Activated T-helper 1 cell treated with anti-CD3 and anti-CD28 coated beads, Interleukin-12 subunit alpha, Interleukin-12 subunit beta, Interleukin-2, Interleukin-4 antibody, amounts not matched to agents 30 ng/mL and 10 ng/mL and 1 ng/mL, durations not matched to agents 14 hours and 24 hours and 36 hours (primary cell): ENCODE measurements around the gene XPNPEP3. TPM values are rescaled to one million over a fixed set of nuclear protein-coding genes. Genes with fewer than 3 reads are reported as not detected.
"Not testable (repeated sequence)": the region's sequence is repeated elsewhere in the genome, so short reads cannot be mapped to it uniquely, and the experiment has no call there.

ENCODE experiments used
- DNase-seq: peaks from one replicate; pipeline ENCODE4 v3.0.0; 2021; ENCODE audit warnings: low spot score
- H3K27ac Mint-ChIP-seq: one replicate; pipeline ENCODE4 v1.8.0; 2021; ENCODE audit warnings: mild to moderate bottlenecking, mixed read lengths
- H3K27me3 Mint-ChIP-seq: one replicate; pipeline ENCODE4 v1.8.0; 2022; ENCODE audit warnings: mild to moderate bottlenecking, moderate library complexity, mixed read lengths; ENCODE audit not compliant: insufficient read depth
- H3K36me3 Mint-ChIP-seq: one replicate; pipeline ENCODE4 v1.8.0; 2021; ENCODE audit warnings: low read depth, mixed read lengths
- H3K4me1 Mint-ChIP-seq: one replicate; pipeline ENCODE4 v1.8.0; 2021; ENCODE audit warnings: low read depth, mixed read lengths
- H3K4me3 Mint-ChIP-seq: one replicate; pipeline ENCODE4 v1.8.0; 2021; ENCODE audit warnings: mild to moderate bottlenecking, moderate library complexity, mixed read lengths
- H3K9me3 Mint-ChIP-seq: one replicate; pipeline ENCODE4 v1.8.0; 2021; ENCODE audit warnings: mixed read lengths
- intact Hi-C: fragments of 100-400 bp; cut with micrococcal nuclease; formaldehyde crosslinking; loops from one replicate; pipeline ENCODE4 v1.15.1; 2024
- total RNA-seq: library from RNA; stranded (reverse); gene quantifications from 2 replicates; pipeline ENCODE4 v1.2.3, GENCODE V29; 2022

Gene XPNPEP3
- total RNA-seq, 1 donor from 2014 or later, result 14.7 TPM

DNA sequence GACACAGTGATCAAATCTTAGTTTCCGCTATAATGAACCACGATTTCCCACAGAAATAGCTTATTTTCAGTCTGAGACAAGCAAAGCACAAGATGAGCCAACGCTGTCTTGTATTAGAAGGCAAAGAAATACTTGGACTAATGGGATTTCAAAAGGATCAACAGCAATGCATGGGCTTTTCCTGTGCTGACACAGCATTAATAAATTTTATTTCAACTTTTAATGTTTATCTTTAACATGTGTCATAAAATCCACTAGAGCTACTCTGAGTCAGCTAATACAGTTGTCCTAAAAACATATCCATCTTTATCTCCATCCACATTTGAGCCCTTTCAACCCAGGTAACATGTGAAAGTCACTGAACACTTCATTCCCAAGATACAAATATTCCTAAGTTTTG is 22.3 kb upstream of the XPNPEP3 start:
- no peak for DNase-seq
- H3K9me3 Mint-ChIP-seq, result no peaks in the 10 kb centered on the region
- peaks cover 28% of the 10 kb centered on the region for H3K36me3 Mint-ChIP-seq
- no peak overlapping the region for H3K27ac Mint-ChIP-seq
- no peak overlapping the region for H3K4me3 Mint-ChIP-seq
- no peaks in the 10 kb centered on the region for H3K4me1 Mint-ChIP-seq
- intact Hi-C loops, result no loop called here
- H3K27me3 Mint-ChIP-seq, result no peaks in the 10 kb centered on the region

DNA sequence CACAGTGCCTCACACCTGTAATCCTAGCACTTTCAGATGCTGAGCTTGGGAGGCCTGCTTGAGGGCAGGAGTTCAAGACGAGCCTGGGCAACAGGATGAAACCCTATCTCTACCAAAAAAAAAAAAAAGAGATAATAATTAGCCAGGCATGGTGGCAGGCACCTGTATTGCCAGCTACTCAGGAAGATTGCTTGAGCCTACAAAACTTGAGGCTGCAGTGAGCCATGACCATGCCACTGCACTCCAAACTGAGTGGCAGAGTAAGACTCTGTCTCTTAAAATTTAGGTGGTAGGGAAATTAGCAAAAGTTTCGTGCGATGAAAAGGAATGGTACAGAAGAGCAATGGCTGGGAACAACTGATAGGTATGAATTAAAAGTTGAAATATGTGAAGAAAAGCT is 18.5 kb upstream of the XPNPEP3 start:
- Mint-ChIP-seq H3K9me3 (no peaks in the 10 kb centered on the region), H3K27me3 (no peaks in the 10 kb centered on the region), H3K4me1 (peaks cover 7% of the 10 kb centered on the region), H3K27ac (no peak overlapping the region), H3K4me3 (no peak overlapping the region), H3K36me3 (peaks cover 36% of the 10 kb centered on the region)
- intact Hi-C loops, result no loop called here
- no peak for DNase-seq

DNA sequence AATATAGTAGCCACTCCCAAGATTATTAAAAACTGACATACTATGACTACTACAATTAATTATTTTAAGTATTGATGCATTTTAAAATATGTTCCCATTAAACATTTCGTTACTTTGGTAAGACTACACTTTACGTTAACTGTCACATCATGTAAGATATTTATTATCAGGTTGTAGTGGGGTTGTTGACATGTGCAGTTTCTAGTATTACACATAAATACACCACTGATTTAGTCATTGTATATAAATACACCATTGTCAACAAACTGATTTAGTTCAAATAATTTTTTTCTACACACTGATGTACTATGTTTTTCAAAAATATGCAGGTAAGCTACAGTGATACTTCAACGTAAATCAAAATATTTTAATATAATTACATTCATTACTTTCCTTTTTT is 12.0 kb upstream of the XPNPEP3 start:
- Mint-ChIP-seq H3K27ac (no peak overlapping the region), H3K9me3 (no peaks in the 10 kb centered on the region), H3K27me3 (no peaks in the 10 kb centered on the region), H3K4me1 (peaks cover 7% of the 10 kb centered on the region), H3K36me3 (peaks cover 44% of the 10 kb centered on the region), H3K4me3 (no peak overlapping the region)
- intact Hi-C loops, result no loop called here
- no peak for DNase-seq

DNA sequence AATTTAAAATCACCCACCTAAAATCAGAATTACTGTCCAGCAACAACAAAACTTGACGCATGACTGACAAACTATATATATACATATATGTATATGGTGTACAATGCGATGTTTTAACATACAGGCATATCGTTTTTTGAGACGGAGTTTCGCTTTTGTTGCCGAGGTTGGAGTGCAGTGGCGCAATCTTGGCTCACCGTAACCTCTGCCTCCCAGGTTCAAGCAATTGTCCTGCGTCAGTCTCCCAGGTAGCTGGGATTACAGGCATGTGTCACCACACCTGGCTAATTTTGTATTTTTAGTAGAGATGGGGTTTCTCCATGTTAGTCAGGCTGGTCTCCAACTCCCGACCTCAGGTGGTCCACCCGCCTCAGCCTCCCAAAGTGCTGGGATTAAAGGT is 11.1 kb upstream of the XPNPEP3 start:
- intact Hi-C loops, H3K27me3 Mint-ChIP-seq, DNase-seq, H3K27ac Mint-ChIP-seq, H3K9me3 Mint-ChIP-seq, H3K4me3 Mint-ChIP-seq: not testable (repeated sequence)
- Mint-ChIP-seq H3K4me1 (peaks cover 12% of the 10 kb centered on the region), H3K36me3 (peaks cover 41% of the 10 kb centered on the region)

DNA sequence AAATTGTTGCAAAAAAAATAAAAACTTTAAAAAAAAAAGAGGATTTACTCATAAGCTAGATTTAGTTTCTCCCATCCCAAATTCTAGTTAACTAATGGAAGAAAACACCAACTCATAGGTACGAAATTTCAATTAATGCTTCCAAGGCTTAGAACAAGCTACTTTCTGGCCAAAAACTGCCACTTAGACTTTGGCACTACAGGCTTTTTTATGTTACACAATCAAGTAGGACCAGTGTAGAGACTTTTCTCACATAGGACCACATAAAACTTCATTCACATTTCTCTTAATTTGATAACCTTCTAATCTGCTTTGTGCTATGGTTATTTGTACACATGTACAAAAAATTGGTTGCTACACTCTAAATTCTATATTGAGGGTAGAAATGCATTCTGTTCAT is 3.6 kb upstream of the XPNPEP3 start:
- H3K4me1 Mint-ChIP-seq, result peaks cover 45% of the 10 kb centered on the region
- intact Hi-C loops, result loop anchor here (10.0 kb wide), 1 partner anchor 831 kb away; the partner anchor contains the start of gene SNU13
- H3K9me3 Mint-ChIP-seq, result no peaks in the 10 kb centered on the region
- no peak overlapping the region for H3K27ac Mint-ChIP-seq
- no peak for DNase-seq
- peak overlapping the region; percentile 20 for H3K4me3 Mint-ChIP-seq
- H3K36me3 Mint-ChIP-seq, result peaks cover 18% of the 10 kb centered on the region
- H3K27me3 Mint-ChIP-seq, result no peaks in the 10 kb centered on the region

DNA sequence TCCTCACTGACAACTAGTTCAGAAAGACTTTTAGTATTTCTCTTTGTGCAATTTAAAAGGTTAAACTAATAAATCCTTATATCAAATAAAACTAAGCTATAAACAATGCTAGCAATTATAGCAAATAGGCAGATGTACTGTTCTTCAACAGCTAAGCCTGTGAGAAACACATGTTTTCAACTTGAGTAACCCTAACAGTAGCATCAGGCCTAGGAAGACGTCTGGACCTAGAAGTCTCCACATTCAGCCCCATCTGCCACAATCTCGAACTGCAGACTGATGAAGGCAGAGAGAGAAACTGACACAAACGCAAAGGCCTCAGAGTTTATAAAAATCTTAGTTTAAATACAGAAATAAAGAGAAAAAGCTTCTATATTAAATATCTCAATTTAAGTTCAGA is 3.0 kb upstream of the XPNPEP3 start:
- intact Hi-C loops, result loop anchor here (10.0 kb wide), 1 partner anchor 831 kb away; the partner anchor contains the start of gene SNU13
- H3K4me3 Mint-ChIP-seq, result peak overlapping the region; percentile 48
- H3K4me1 Mint-ChIP-seq, result peaks cover 46% of the 10 kb centered on the region
- no peak overlapping the region for H3K27ac Mint-ChIP-seq
- peaks cover 18% of the 10 kb centered on the region for H3K36me3 Mint-ChIP-seq
- DNase-seq, result no peak
- H3K9me3 Mint-ChIP-seq, result no peaks in the 10 kb centered on the region
- H3K27me3 Mint-ChIP-seq, result no peaks in the 10 kb centered on the region

DNA sequence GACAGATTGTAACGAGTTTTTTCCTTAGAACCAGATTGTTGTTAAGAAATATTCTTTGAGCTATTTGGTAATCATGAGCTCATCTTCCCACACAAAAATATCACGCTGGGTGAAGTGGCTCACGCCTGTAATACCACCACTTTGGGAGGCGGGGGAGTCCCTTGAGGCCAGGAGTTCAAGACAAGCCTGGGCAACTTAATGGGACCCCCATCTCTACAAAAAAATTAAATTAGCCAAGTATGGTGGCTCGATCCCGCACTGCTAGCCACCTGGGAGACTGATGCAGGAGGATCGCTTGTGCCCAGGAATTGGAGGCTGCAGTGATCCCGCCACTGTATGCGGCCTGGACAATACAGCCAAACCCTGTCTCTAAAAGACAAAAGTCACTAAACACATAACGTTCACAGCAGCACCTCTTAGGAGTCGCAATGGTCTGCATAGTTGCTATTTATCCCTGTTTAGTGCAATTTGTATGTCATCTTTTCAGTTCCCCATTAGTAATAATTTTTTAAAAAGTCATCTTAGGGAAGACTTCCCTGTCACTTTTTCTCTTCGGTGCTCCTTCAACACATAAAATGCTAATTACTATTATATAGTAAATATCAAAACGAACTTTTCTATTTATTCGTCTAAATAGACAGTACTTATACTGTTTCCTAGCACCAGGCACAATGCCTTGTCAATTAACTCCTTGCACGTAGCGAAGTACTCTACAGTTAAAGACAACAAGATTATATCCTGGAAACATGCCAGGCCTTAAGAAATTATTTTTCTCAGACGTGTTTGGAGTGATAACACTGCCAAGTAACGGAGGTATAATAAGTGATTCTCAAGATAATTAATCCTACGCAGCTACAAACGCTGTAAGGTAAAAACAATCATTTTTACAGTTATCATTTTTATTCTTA is 1.6 kb upstream of the XPNPEP3 start:
- DNase-seq, result no peak
- H3K27ac Mint-ChIP-seq, result peak overlapping the region; percentile 100

DNA sequence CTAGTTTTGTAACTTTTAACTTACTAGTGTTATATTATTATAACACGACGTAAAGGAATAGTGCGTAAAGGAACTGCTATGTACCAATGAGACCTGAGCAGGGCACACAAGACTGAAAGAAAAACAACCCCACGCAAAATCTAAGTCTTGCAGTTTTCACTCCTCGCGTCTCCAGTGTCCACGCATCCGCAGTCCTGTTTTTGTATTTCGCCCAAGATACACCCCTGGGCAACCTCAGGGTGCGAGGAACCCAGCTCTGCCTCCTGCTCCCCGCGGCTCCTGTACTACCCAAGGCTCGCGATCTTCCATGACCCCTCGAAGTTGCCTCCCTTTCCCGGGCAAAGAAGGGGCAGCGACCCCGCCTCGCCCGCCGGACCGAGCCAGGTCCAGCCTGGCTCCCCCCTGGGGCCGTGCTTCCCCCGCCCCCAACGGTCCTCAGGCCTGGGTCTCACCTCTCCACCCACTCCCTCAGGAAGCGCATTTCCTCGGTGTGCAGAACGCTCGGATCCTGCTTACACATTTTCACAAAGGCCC is 902 bp upstream of the XPNPEP3 start:
- no peaks in the 10 kb centered on the region for H3K9me3 Mint-ChIP-seq
- peaks cover 14% of the 10 kb centered on the region for H3K36me3 Mint-ChIP-seq
- peak overlapping the region; percentile 98 for H3K4me3 Mint-ChIP-seq
- intact Hi-C loops, result loop anchor here (1.0 to 10.0 kb wide), 13 partner anchors 37 to 829 kb away; partner anchors contain the start of genes ACO2, L3MBTL2, MRTFA and RANGAP1
- H3K4me1 Mint-ChIP-seq, result peaks cover 43% of the 10 kb centered on the region
- peak overlapping the region; percentile 100 for H3K27ac Mint-ChIP-seq
- DNase-seq, result no peak
- H3K27me3 Mint-ChIP-seq, result no peaks in the 10 kb centered on the region

More for the DNA sequence above, 1.6 kb upstream of the XPNPEP3 start:
- H3K27me3 Mint-ChIP-seq, result no peaks in the 10 kb centered on the region
- peaks cover 47% of the 10 kb centered on the region for H3K4me1 Mint-ChIP-seq
- H3K36me3 Mint-ChIP-seq, result peaks cover 13% of the 10 kb centered on the region
- H3K9me3 Mint-ChIP-seq, result no peaks in the 10 kb centered on the region
- intact Hi-C loops, result loop anchor here (5.0 to 10.0 kb wide), 2 partner anchors 447 to 829 kb away; partner anchors contain the start of genes SNU13 and ZC3H7B
- peak overlapping the region; percentile 98 for H3K4me3 Mint-ChIP-seq

DNA sequence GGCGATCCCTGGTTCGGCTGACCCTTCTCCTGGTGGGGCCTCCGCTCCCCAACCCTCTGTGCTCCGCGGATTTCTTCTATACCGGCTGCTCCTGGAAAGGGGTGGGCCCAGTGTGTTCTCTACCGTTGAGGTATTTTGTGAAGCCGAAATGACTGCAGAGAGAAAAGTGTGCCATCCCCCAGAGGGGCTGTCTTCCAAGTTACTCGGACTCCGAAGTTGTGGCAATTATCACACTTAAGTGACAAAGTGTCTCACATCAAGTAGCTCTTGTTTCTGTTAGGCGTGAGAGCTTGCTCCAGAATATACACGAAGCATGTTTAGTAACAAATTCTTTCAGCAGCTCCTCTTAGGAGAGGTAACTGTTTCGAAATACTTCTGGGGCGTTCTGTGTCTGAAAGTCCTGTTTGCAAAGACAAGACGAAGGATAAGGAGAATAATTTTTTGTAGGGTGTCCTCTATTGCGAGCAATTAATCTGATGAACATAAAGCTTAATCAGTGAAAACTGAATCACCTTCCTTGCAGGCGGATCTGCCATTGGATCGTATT is 434 bp downstream of the XPNPEP3 start:
- Mint-ChIP-seq H3K9me3 (no peaks in the 10 kb centered on the region), H3K27ac (peak overlapping the region; percentile 100), H3K4me1 (peaks cover 34% of the 10 kb centered on the region), H3K36me3 (peaks cover 13% of the 10 kb centered on the region), H3K27me3 (no peaks in the 10 kb centered on the region), H3K4me3 (peak overlapping the region; percentile 98)
- DNase-seq, result no peak
- intact Hi-C loops, result loop anchor here (2.0 to 10.0 kb wide), 4 partner anchors 347 to 827 kb away; partner anchors contain the start of genes L3MBTL2, SGSM3, SNU13 and ZC3H7B

DNA sequence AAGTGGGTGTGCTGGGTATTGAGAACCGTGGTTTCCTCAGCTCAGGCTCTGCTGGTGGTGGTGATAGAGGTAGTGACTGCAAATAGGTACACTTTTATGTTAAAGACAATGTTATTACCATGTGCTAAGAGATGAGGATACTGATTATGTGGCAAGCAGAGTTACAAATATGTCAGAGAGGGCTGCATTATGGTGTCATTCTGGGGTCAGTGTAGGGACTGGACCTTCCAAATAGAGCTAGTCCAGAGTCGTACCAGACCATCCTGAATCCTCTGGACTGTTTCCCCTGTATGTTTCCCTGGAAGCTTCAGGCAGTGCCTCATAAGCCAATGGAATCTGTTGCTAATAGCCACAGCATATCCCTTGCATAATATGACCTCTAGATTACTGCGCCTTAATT is 5.1 kb downstream of the XPNPEP3 start, which contains the start of gene DNAJB7:
TSS of gene DNAJB7 (minus strand) at position 101 of the 400 bp plus-strand sequence. CDS start 119 bp downstream, outside the sequence.
- intact Hi-C loops, result no loop called here
- H3K4me3 Mint-ChIP-seq, result no peak within 1 kb of the TSS
- peaks cover 13% of the 10 kb centered on the region for H3K4me1 Mint-ChIP-seq

DNA sequence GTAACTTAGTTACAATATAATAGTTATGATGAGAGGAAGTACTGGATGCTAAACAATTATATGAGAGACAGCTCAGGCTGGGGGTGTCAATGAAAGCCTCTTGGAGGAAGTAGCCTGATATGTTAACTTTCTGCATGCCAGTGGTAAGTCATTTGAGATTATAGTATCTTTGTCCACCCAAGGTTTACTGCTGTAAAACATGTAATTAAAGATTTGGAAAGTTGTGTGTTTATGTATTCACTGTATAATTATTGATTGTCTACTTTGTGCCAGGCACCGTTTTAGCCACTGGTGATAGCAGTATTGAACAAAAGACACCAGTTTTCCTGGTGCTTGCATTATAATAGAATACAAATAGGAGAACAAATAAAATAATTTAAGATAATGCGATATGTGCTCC is 5.6 kb downstream of the XPNPEP3 start:
- Mint-ChIP-seq H3K27me3 (no peaks in the 10 kb centered on the region), H3K27ac (no peak overlapping the region), H3K4me1 (peaks cover 13% of the 10 kb centered on the region)

More for the DNA sequence above, 5.1 kb downstream of the XPNPEP3 start, which contains the start of gene DNAJB7:
- no peak within 1 kb of the TSS for H3K27ac Mint-ChIP-seq
- H3K36me3 Mint-ChIP-seq, result peaks cover 7% of the 10 kb centered on the region
- H3K27me3 Mint-ChIP-seq, result no peaks in the 10 kb centered on the region
- DNase-seq, result no peak
- no peaks in the 10 kb centered on the region for H3K9me3 Mint-ChIP-seq

DNA sequence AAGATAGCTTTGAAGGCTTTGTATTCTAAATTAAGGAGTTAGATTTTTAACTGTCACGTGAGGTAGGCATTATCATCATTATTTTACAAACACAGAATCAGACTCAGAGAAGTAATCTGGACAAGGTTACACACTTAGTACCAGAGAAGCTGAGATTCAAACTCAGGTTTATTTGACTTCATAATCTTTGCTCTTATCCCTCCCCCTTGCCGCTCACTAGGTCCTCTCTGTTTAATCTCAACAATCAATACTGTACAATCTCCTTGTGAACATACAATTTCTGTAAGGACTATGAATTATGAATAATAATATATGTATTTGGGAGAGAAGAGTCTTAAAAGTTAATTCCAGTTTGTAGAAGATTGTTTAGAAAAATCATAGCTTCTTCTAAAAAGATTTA is 10.2 kb downstream of the XPNPEP3 start:
- Mint-ChIP-seq H3K36me3 (peaks cover 1% of the 10 kb centered on the region), H3K9me3 (no peaks in the 10 kb centered on the region), H3K27me3 (no peaks in the 10 kb centered on the region), H3K4me1 (peaks cover 9% of the 10 kb centered on the region), H3K27ac (peak overlapping the region; percentile 0), H3K4me3 (no peak overlapping the region)
- DNase-seq, result no peak
- intact Hi-C loops, result no loop called here

More for the DNA sequence above, 5.6 kb downstream of the XPNPEP3 start:
- H3K36me3 Mint-ChIP-seq, result peaks cover 7% of the 10 kb centered on the region
- H3K9me3 Mint-ChIP-seq, result no peaks in the 10 kb centered on the region
- no peak overlapping the region for H3K4me3 Mint-ChIP-seq
- DNase-seq, result no peak
- intact Hi-C loops, result no loop called here

DNA sequence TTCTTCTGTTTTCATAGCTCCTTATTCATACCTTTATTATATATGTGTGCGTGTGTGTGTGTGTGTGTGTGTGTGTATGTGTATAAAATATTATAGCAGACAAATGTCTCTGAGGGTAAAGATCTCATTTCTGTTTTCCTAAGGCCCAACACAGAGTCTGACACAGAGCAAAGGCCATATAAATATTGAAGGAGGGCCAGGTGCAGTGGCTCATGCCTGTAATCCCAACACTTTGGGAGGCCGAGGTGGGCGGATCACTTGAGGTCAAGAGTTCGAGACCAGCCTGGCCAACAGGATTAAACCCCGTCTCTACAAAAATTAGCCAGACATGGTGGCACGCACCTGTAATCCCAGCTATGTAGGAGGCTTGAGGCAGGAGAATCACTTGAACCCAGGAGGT is 11.4 kb downstream of the XPNPEP3 start:
- DNase-seq, H3K36me3 Mint-ChIP-seq, intact Hi-C loops, H3K4me1 Mint-ChIP-seq, H3K9me3 Mint-ChIP-seq, H3K27ac Mint-ChIP-seq, H3K4me3 Mint-ChIP-seq, H3K27me3 Mint-ChIP-seq: not testable (repeated sequence)
